Activated T-helper 1 cell treated with anti-CD3 and anti-CD28 coated beads, Interleukin-12 subunit alpha, Interleukin-12 subunit beta, Interleukin-2, Interleukin-4 antibody, amounts not matched to agents 30 ng/mL and 10 ng/mL and 1 ng/mL, durations not matched to agents 14 hours and 24 hours and 36 hours (primary cell): Measurements from ENCODE around the gene RGS21. TPM values are rescaled to one million over a fixed set of nuclear protein-coding genes. Genes with fewer than 3 reads are reported as not detected.

Source experiments
- DNase-seq: peaks from one replicate; pipeline ENCODE4 v3.0.0; 2021; ENCODE audit warnings: low spot score
- H3K27ac Mint-ChIP-seq: one replicate; pipeline ENCODE4 v1.8.0; 2021; ENCODE audit warnings: mild to moderate bottlenecking, mixed read lengths
- H3K27me3 Mint-ChIP-seq: one replicate; pipeline ENCODE4 v1.8.0; 2022; ENCODE audit warnings: mild to moderate bottlenecking, moderate library complexity, mixed read lengths; ENCODE audit not compliant: insufficient read depth
- H3K36me3 Mint-ChIP-seq: one replicate; pipeline ENCODE4 v1.8.0; 2021; ENCODE audit warnings: low read depth, mixed read lengths
- H3K4me1 Mint-ChIP-seq: one replicate; pipeline ENCODE4 v1.8.0; 2021; ENCODE audit warnings: low read depth, mixed read lengths
- H3K4me3 Mint-ChIP-seq: one replicate; pipeline ENCODE4 v1.8.0; 2021; ENCODE audit warnings: mild to moderate bottlenecking, moderate library complexity, mixed read lengths
- H3K9me3 Mint-ChIP-seq: one replicate; pipeline ENCODE4 v1.8.0; 2021; ENCODE audit warnings: mixed read lengths
- intact Hi-C: fragments of 100-400 bp; cut with micrococcal nuclease; formaldehyde crosslinking; loops from one replicate; pipeline ENCODE4 v1.15.1; 2024
- total RNA-seq: library from RNA; stranded (reverse); gene quantifications from 2 replicates; pipeline ENCODE4 v1.2.3, GENCODE V29; 2022

Gene RGS21
- total RNA-seq, 1 donor from 2014 or later, result not detected

- Mint-ChIP-seq H3K36me3 (no peaks in the 10 kb centered on the region), H3K27me3 (no peaks in the 10 kb centered on the region), H3K4me3 (no peak overlapping the region), H3K9me3 (no peaks in the 10 kb centered on the region), H3K27ac (no peak overlapping the region), H3K4me1 (no peaks in the 10 kb centered on the region)
- intact Hi-C loops, result no loop called here
- DNase-seq, result no peak
These were observed 33.6 kb downstream of the RGS21 start for GRCh38 chr1:192350356-192350755.

- Mint-ChIP-seq H3K27ac (no peak overlapping the region), H3K27me3 (no peaks in the 10 kb centered on the region), H3K4me1 (no peaks in the 10 kb centered on the region), H3K36me3 (no peaks in the 10 kb centered on the region), H3K4me3 (no peak overlapping the region), H3K9me3 (no peaks in the 10 kb centered on the region)
- DNase-seq, result no peak
- intact Hi-C loops, result no loop called here
These were observed 34.8 kb downstream of the RGS21 start for GRCh38 chr1:192351550-192351949.

DNA sequence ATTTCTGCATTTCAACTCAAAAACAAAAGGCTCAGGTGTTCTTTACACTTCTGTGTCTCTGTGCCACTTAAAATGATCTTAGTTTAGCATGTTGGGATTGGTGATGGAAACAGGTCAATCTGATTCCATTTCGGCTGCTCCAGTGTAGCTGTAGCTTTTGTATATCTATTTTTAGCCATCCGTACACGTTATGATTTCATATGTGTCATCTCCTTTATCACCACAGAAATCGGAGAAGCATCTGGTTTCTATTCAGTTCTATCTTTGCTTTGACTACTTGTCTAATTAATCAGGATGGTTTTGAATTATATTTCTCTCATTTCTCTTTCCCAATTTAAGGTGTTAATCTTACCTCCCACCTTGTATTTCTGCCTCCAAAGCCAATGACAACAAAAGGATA is 41.1 kb downstream of the RGS21 start:
- intact Hi-C loops, result no loop called here
- Mint-ChIP-seq H3K4me1 (no peaks in the 10 kb centered on the region), H3K27me3 (no peaks in the 10 kb centered on the region), H3K4me3 (no peak overlapping the region), H3K36me3 (no peaks in the 10 kb centered on the region), H3K9me3 (no peaks in the 10 kb centered on the region), H3K27ac (no peak overlapping the region)
- DNase-seq, result no peak

DNA sequence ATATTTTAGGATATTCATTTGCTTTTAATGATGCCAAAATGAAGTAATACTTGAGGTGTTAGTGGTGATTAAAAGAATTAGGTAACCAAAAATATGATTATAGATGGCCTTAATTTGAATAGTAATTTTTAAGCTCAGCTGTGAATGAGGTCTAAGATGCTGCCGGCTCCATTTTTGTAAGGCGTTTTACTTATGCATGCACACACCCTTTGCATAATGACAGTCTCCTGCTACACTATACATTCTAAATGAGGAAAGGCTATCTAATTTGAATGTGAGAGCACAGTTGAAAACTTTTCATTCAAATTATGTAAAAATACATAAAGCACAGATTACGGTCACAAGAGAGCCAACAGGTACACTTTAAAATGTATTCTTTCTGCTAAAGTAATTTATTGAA is 41.6 kb downstream of the RGS21 start:
- no peak overlapping the region for H3K4me3 Mint-ChIP-seq
- H3K27me3 Mint-ChIP-seq, result no peaks in the 10 kb centered on the region
- DNase-seq, result no peak
- no peaks in the 10 kb centered on the region for H3K4me1 Mint-ChIP-seq
- H3K36me3 Mint-ChIP-seq, result no peaks in the 10 kb centered on the region
- intact Hi-C loops, result no loop called here
- no peaks in the 10 kb centered on the region for H3K9me3 Mint-ChIP-seq
- H3K27ac Mint-ChIP-seq, result no peak overlapping the region

DNA sequence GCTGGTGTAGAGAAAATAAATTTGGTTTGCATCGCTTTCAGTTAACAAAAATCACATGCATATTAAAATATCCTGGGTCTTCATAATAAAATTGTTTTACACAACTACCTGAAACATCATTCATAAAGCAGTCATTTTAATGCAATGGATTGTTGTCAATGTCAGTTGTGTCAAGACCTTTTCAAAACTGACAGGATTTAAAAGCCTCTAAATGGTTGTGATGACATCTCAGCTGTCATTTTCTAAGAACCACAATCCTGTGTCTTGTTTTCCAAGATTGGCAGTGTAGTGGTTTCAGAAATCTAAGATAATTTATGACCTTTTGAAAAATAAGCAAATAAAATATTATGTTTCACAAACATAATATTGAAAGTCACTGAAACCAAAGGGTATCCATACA is 42.0 kb downstream of the RGS21 start:
- Mint-ChIP-seq H3K27ac (no peak overlapping the region), H3K36me3 (no peaks in the 10 kb centered on the region), H3K9me3 (no peaks in the 10 kb centered on the region), H3K4me1 (no peaks in the 10 kb centered on the region), H3K27me3 (no peaks in the 10 kb centered on the region), H3K4me3 (no peak overlapping the region)
- no peak for DNase-seq
- intact Hi-C loops, result no loop called here

DNA sequence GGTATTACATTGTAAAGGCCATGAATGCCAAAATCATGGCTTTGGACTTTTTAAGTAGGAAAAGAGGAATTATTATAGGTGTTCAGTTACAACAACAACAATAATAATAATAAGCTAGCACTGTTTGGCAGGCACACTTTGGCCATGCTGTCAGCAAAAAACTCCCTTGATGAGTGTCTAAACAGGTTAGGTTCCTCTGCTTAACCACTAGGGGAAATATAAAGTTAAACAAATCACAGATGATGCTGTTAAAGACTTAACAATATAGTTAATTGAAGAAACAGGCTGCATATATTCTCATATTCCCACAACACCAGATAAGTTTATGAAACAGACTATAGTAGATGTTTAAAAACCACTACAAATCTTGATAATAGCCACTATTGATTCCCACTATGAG is 46.4 kb downstream of the RGS21 start:
- no peaks in the 10 kb centered on the region for H3K36me3 Mint-ChIP-seq
- no peaks in the 10 kb centered on the region for H3K4me1 Mint-ChIP-seq
- no peak overlapping the region for H3K27ac Mint-ChIP-seq
- no peak for DNase-seq
- H3K27me3 Mint-ChIP-seq, result no peaks in the 10 kb centered on the region
- no peak overlapping the region for H3K4me3 Mint-ChIP-seq
- intact Hi-C loops, result no loop called here
- no peaks in the 10 kb centered on the region for H3K9me3 Mint-ChIP-seq

DNA sequence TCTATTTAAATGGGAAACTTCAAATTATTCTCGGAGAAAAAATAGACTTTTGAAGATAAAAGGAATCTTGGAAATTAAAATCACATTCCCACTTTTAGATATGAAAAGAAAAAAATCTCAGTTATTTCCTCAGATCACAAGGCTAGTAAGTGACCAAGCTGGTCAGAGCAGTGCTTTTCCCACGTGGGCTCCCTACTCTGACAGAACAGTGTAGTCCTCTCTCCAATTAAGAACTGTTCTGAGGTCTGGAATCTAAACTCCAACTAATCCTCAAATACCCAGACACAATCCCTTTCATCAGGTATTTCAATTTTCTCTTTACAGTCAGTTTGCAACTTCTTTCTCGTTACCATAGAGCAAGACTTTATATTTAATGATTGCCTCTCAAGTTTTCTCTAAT is 50.6 kb downstream of the RGS21 start:
- no peaks in the 10 kb centered on the region for H3K36me3 Mint-ChIP-seq
- H3K27me3 Mint-ChIP-seq, result no peaks in the 10 kb centered on the region
- no peak overlapping the region for H3K27ac Mint-ChIP-seq
- no peaks in the 10 kb centered on the region for H3K9me3 Mint-ChIP-seq
- no peak for DNase-seq
- intact Hi-C loops, result no loop called here
- no peaks in the 10 kb centered on the region for H3K4me1 Mint-ChIP-seq
- H3K4me3 Mint-ChIP-seq, result no peak overlapping the region

GRCh38 chr1:192375306-192375705 is 58.5 kb downstream of the RGS21 start:
- no peak overlapping the region for H3K27ac Mint-ChIP-seq
- no peaks in the 10 kb centered on the region for H3K4me1 Mint-ChIP-seq
- no peaks in the 10 kb centered on the region for H3K36me3 Mint-ChIP-seq
- H3K9me3 Mint-ChIP-seq, result no peaks in the 10 kb centered on the region
- no peaks in the 10 kb centered on the region for H3K27me3 Mint-ChIP-seq
- no peak overlapping the region for H3K4me3 Mint-ChIP-seq
- intact Hi-C loops, result no loop called here
- no peak for DNase-seq

DNA sequence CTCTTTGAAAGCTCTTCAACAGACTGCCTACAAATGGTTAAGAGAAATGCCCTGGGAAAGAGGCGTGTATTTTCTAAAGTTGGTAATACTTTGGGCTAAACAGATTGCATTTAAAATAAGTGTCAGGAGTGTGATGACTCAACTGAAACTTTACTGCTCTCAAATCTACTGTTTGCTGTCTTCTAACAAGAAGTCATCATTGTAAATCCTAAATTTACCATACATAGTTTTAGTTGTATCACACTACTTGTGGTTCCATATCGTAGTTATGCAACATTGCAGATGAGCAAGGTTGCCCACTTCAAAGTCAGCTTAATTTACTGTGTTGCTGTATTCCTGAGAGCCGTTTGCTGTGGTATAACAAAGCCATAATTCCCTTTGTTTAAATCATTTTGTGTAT is 59.6 kb downstream of the RGS21 start:
- no peak for DNase-seq
- Mint-ChIP-seq H3K27ac (no peak overlapping the region), H3K4me3 (no peak overlapping the region), H3K27me3 (no peaks in the 10 kb centered on the region), H3K36me3 (no peaks in the 10 kb centered on the region), H3K4me1 (no peaks in the 10 kb centered on the region), H3K9me3 (no peaks in the 10 kb centered on the region)
- intact Hi-C loops, result no loop called here

GRCh38 chr1:192378276-192378675 is 61.5 kb downstream of the RGS21 start:
- intact Hi-C loops, result no loop called here

DNA sequence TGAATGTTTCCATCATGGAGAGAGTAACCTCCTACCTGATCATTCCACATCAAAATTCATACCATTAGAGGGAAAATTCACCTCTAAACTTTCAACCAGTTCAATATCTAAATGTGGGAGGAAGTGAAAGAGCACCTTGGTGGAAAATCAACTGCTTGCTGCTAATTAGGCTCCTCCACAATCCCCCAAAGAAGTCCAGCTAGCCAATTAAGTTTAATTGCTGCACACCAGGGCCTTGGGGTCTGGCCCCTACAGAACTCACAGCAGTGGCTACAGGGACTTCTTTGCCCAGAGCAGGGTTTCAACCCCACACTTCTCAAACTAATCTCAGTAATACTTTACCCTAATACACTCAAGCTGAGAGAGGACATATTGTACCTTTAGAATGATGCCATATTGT is 62.1 kb downstream of the RGS21 start:
- intact Hi-C loops, result no loop called here
- Mint-ChIP-seq H3K27ac (no peak overlapping the region), H3K4me3 (no peak overlapping the region), H3K4me1 (no peaks in the 10 kb centered on the region), H3K36me3 (no peaks in the 10 kb centered on the region), H3K9me3 (no peaks in the 10 kb centered on the region), H3K27me3 (no peaks in the 10 kb centered on the region)
- no peak for DNase-seq

More at GRCh38 chr1:192378276-192378675, 61.5 kb downstream of the RGS21 start:
- Mint-ChIP-seq H3K9me3 (no peaks in the 10 kb centered on the region), H3K4me3 (no peak overlapping the region), H3K27me3 (no peaks in the 10 kb centered on the region), H3K27ac (no peak overlapping the region), H3K4me1 (no peaks in the 10 kb centered on the region), H3K36me3 (no peaks in the 10 kb centered on the region)
- DNase-seq, result no peak

- H3K4me1 Mint-ChIP-seq, result no peaks in the 10 kb centered on the region
- H3K27ac Mint-ChIP-seq, result no peak overlapping the region
- no peaks in the 10 kb centered on the region for H3K27me3 Mint-ChIP-seq
- DNase-seq, result no peak
- intact Hi-C loops, result no loop called here
- no peaks in the 10 kb centered on the region for H3K36me3 Mint-ChIP-seq
- no peaks in the 10 kb centered on the region for H3K9me3 Mint-ChIP-seq
- no peak overlapping the region for H3K4me3 Mint-ChIP-seq
These were observed 62.8 kb downstream of the RGS21 start for GRCh38 chr1:192379554-192379953.

DNA sequence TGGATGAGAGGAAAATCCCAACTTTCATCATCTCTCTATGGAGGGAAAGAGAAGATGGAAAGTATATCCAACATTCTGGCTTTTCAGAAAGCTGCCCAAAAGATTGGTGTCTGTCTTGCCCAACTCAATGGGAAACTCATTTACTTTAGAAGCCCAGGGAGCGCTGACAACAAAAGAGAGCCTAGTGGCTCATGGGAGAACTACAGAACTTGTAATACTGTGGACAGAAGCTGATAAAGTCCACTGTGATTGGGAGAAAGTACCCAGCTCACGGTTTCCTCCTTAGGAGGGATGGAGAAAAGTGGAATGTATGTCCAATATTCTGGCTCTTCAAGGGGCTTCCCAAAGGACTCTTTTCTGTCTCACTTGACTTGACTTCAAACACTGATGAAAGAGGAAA is 66.0 kb downstream of the RGS21 start:
- Mint-ChIP-seq H3K27ac (no peak overlapping the region), H3K9me3 (no peaks in the 10 kb centered on the region), H3K36me3 (no peaks in the 10 kb centered on the region), H3K4me1 (no peaks in the 10 kb centered on the region), H3K4me3 (no peak overlapping the region), H3K27me3 (no peaks in the 10 kb centered on the region)
- no peak for DNase-seq
- intact Hi-C loops, result no loop called here

DNA sequence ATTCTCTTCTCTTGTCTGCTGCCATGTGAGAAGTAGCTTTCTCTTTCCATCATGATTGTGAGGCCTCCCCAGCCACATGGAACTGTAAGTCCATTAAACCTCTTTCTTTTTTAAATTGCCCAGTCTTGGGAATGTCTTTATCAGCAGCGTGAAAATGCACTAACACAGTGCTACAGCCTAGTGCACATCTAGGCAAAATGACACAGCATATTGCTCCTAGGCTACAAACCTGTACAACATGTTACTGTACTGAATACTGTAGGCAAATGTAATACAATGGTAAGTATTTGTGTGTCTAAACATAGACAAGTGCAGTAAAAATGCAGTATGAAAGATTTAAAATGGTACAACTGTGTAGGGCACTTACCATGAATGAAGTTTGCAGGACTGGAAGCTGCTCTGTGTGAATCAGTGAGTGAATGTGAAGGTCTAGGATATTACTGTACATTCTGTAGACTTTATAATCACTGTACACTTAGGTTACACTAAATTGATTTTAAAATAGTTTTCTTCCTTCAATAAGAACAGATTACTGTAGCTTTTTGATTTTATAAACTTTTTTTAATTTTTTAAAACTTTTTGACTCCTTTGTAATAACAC is 69.4 kb downstream of the RGS21 start:
- Mint-ChIP-seq H3K27me3 (no peaks in the 10 kb centered on the region), H3K36me3 (no peaks in the 10 kb centered on the region), H3K4me3 (no peak overlapping the region), H3K27ac (no peak overlapping the region), H3K9me3 (no peaks in the 10 kb centered on the region), H3K4me1 (no peaks in the 10 kb centered on the region)
- intact Hi-C loops, result no loop called here
- no peak for DNase-seq
